Transverse colon (tissue), 4 donors: ENCODE measurements around the gene SMAP1. TPM values are rescaled to one million over a fixed set of nuclear protein-coding genes. Genes with fewer than 3 reads are reported as not detected.

Source experiments
- DNase-seq: peaks from one replicate; pipeline ENCODE4 v3.0.0-alpha.2; 2019
- H3K27ac ChIP-seq, 4 donors: fragments of 200-600 bp; sonication (generic); 2 replicates each; pipeline ENCODE4 v1.5.1; 2016 to 2018; ENCODE audit warnings: inconsistent platforms in 4 of 4
- H3K27me3 ChIP-seq: fragments of 200-600 bp; sonication (generic); 2 replicates; pipeline ENCODE4 v1.5.1; 2017; ENCODE audit warnings: inconsistent platforms
- H3K36me3 ChIP-seq, 4 donors: fragments of 200-600 bp; sonication (generic); 2 replicates each; pipeline ENCODE4 v1.5.1; 2017 to 2019; ENCODE audit warnings: inconsistent platforms in 4 of 4
- H3K4me1 ChIP-seq, 4 donors: fragments of 200-600 bp; sonication (generic); 2 replicates each; pipeline ENCODE4 v1.5.1; 2017 to 2020; ENCODE audit warnings: inconsistent platforms in 4 of 4
- H3K4me3 ChIP-seq, 4 donors: fragments of 200-600 bp; sonication (generic); 1 replicate in 1 of 4; 2 replicates in 3 of 4; pipeline versions ENCODE4 v1.5.1 to v1.6.1; 2017 to 2019; ENCODE audit warnings: inconsistent platforms in 4 of 4
- H3K9me3 ChIP-seq, 2 donors: fragments of 200-600 bp; sonication (generic); 2 replicates each; pipeline ENCODE4 v1.5.1; 2017 to 2019; ENCODE audit warnings: inconsistent platforms in 2 of 2
- EP300 ChIP-seq: sonication (generic); formaldehyde crosslinking; IDR thresholded peaks from one replicate; pipeline ENCODE4 v1.6.1; 2017; ENCODE audit warnings: antibody characterized with exemption, low read depth
- POLR2A ChIP-seq: fragments of 450-650 bp; IDR thresholded peaks from one replicate; pipeline ENCODE4 v1.6.1; 2016; ENCODE audit warnings: antibody characterized with exemption, mild to moderate bottlenecking, moderate library complexity
- POLR2AphosphoS5 ChIP-seq, 3 donors: sonication (generic); formaldehyde crosslinking; IDR thresholded peaks; one replicate each; pipeline ENCODE4 v1.6.1; 2016; ENCODE audit warnings: antibody characterized with exemption in 3 of 3
- WGBS, 2 donors: methylation state at CpG; one replicate each; pipeline ENCODE4 v1.1.5; 2018; ENCODE audit warnings: low coverage in 1 of 2; 5-methylcytosine and 5-hydroxymethylcytosine counted together
- in situ Hi-C, 4 donors: fragments of 200-750 bp; cut with MboI; loops; one replicate each; pipeline versions ENCODE4 v1.15.0 to v1.15.1; 2017; ENCODE audit warnings: low sequenced_read_pairs in 3 of 4, low pct_ligation_motif_present in 1 of 4, low pct_unique_long_range_greater_than_20kb in 1 of 4
- intact Hi-C: fragments of 100-400 bp; cut with DNase I; formaldehyde crosslinking; loops from one replicate; pipeline ENCODE4 v1.15.1; 2023; ENCODE audit warnings: low total_unique reads
- total RNA-seq, 4 donors: library from RNA; depleted of rRNA; stranded (reverse); fragments of >200 nt; gene quantifications; one replicate each; pipeline ENCODE4 v1.1.0, GENCODE V29; 2016
- TF ChIP-seq, protein P1 (sequence below), 5 experiments: fragments of 200-600 bp in 3 of 5; fragments of 450-650 bp in 2 of 5; sonication (generic) in 3 of 5; IDR thresholded peaks; 1 replicate in 2 of 5; 2 replicates in 3 of 5; pipeline ENCODE4 v1.5.1; 2016 to 2017; ENCODE audit warnings: antibody characterized with exemption in 5 of 5, inconsistent platforms in 3 of 5, mild to moderate bottlenecking in 2 of 5, moderate library complexity in 1 of 5

SMAP1 gene
- total RNA-seq, 4 donors from 2014 or later, result 10.3 to 49.3 (median 35.3) TPM

DNA sequence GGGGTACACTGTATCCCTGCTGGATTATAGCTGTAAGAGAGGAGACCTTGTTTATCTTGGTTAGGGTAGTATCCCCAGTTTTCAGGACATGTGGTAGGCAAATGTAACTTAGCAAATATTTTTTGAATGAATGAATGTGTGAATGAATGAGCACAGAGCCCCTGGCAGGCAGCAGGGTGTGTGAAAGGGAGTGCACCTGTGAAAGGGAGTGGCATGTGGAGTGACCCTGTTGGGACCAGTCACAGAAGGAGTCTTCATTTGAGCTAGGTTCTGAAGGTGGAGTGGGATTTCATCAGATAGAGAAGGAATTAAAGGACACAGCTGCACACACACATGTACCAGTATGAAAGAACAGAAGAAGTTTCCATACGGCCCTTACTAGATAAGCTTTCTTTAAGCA, 4.9 kb downstream of the SMAP1 start:
- no peaks in the 10 kb centered on the region for H3K36me3 ChIP-seq
- TF ChIP-seq POLR2AphosphoS5 (IDR thresholded peaks at IDR 0.05), result no peak
- no peak for TF ChIP-seq EP300
- TF ChIP-seq POLR2A, result no peak
- TF ChIP-seq, protein P1, sequence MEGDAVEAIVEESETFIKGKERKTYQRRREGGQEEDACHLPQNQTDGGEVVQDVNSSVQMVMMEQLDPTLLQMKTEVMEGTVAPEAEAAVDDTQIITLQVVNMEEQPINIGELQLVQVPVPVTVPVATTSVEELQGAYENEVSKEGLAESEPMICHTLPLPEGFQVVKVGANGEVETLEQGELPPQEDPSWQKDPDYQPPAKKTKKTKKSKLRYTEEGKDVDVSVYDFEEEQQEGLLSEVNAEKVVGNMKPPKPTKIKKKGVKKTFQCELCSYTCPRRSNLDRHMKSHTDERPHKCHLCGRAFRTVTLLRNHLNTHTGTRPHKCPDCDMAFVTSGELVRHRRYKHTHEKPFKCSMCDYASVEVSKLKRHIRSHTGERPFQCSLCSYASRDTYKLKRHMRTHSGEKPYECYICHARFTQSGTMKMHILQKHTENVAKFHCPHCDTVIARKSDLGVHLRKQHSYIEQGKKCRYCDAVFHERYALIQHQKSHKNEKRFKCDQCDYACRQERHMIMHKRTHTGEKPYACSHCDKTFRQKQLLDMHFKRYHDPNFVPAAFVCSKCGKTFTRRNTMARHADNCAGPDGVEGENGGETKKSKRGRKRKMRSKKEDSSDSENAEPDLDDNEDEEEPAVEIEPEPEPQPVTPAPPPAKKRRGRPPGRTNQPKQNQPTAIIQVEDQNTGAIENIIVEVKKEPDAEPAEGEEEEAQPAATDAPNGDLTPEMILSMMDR (IDR thresholded peaks at IDR 0.05), result no peak
- intact Hi-C loops (no loop called here), in situ Hi-C loops (loop anchor here in 2 of 4 donors (10.0 to 25.0 kb wide), 2 partner anchors 118 to 260 kb away; partner anchors contain the start of gene FAM135A (in 1 of the 2))
- no peak for DNase-seq
- no peak overlapping the region for H3K4me3 ChIP-seq
- H3K27me3 ChIP-seq, result no peaks in the 10 kb centered on the region
- WGBS, 2 donors, result 38 to 43% methylated on average over 1 of the region's 1 CpG
- H3K9me3 ChIP-seq, result no peaks in the 10 kb centered on the region
- H3K4me1 ChIP-seq, result peaks cover 5 to 54% (median 30%) of the 10 kb centered on the region in 4 donors
- no peak overlapping the region for H3K27ac ChIP-seq

GRCh38 chr6:70673054-70673453, 5.4 kb downstream of the SMAP1 start:
- Histone ChIP-seq H3K27ac (no peak overlapping the region), H3K4me1 (peaks cover 5 to 54% (median 30%) of the 10 kb centered on the region in 4 donors), H3K36me3 (no peaks in the 10 kb centered on the region), H3K4me3 (no peak overlapping the region), H3K9me3 (no peaks in the 10 kb centered on the region), H3K27me3 (no peaks in the 10 kb centered on the region)
- DNase-seq, result no peak
- WGBS, 2 donors, result 58% methylated on average over 2 of the region's 2 CpGs; no CpG with 5 or more reads in 1 of the 2 donors
- intact Hi-C loops, result no loop called here
- in situ Hi-C loops, result loop anchor here in 2 of 4 donors (10.0 to 25.0 kb wide), 2 partner anchors 118 to 261 kb away; partner anchors contain the start of gene FAM135A (in 1 of the 2)
- TF ChIP-seq, protein P1 (IDR thresholded peaks at IDR 0.05), result no peak
- TF ChIP-seq POLR2A (no peak), POLR2AphosphoS5 (IDR thresholded peaks at IDR 0.05) (no peak)

DNA sequence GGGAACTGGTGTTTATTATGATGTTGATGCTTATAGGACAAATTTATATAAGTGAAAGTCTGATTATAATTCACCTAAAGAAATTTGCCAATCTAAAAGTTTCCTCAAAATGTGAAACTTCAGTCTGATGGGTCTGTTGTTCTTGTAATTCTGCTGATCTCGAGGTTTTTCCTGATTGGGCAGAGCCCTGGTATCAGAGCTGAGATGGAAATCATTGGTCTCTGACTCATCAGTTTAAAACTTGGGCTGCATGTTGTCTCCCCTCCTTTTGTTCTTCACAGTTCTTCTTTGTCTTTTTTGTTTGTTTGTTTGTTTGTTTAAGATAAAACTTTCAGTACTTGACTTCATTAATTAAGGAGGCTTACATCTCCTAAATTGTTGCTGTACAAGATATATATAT, 5.9 kb downstream of the SMAP1 start:
- WGBS, 2 donors, result 53 to 83% methylated on average over 1 of the region's 1 CpG
- Histone ChIP-seq H3K27me3 (no peaks in the 10 kb centered on the region), H3K4me3 (no peak overlapping the region), H3K27ac (no peak overlapping the region), H3K36me3 (no peaks in the 10 kb centered on the region), H3K9me3 (no peaks in the 10 kb centered on the region), H3K4me1 (peaks cover 5 to 52% (median 29%) of the 10 kb centered on the region in 4 donors)
- in situ Hi-C loops, result loop anchor here in 2 of 4 donors (10.0 to 25.0 kb wide), 2 partner anchors 119 to 261 kb away; partner anchors contain the start of gene FAM135A (in 1 of the 2)
- DNase-seq, result no peak
- TF ChIP-seq, protein P1 (IDR thresholded peaks at IDR 0.05), result no peak
- TF ChIP-seq POLR2AphosphoS5 (IDR thresholded peaks at IDR 0.05), result no peak
- TF ChIP-seq EP300, result no peak
- TF ChIP-seq POLR2A, result no peak
- intact Hi-C loops, result no loop called here

- intact Hi-C loops (no loop called here), in situ Hi-C loops (loop anchor here in 2 of 4 donors (10.0 to 25.0 kb wide), 2 partner anchors 114 to 121 kb away; partner anchors contain the start of gene SDHAF4 (in 1 of the 2))
- Histone ChIP-seq H3K4me3 (no peak overlapping the region), H3K27me3 (no peaks in the 10 kb centered on the region), H3K27ac (no peak overlapping the region), H3K36me3 (no peaks in the 10 kb centered on the region), H3K9me3 (no peaks in the 10 kb centered on the region), H3K4me1 (peaks cover 0 to 36% (median 19%) of the 10 kb centered on the region in 4 donors)
- no peak for TF ChIP-seq POLR2A
- TF ChIP-seq EP300, result no peak
- TF ChIP-seq, protein P1 (IDR thresholded peaks at IDR 0.05), result no peak
- no peak for TF ChIP-seq POLR2AphosphoS5 (IDR thresholded peaks at IDR 0.05)
- DNase-seq, result no peak
- WGBS, 2 donors, result 90 to 92% methylated on average over 3 of the region's 3 CpGs
Observed at GRCh38 chr6:70675822-70676221, 8.1 kb downstream of the SMAP1 start.
